GM18498 (cell line): Measurements from ENCODE around the gene RNASE13.

Experiments used
- ATAC-seq: cut with Tn5 transposase; IDR thresholded peaks from one replicate; pipeline ENCODE4 v1.9.1; 2021; ENCODE audit warnings: mild to moderate bottlenecking, moderate library complexity; ENCODE audit not compliant: unreplicated experiment

RNASE13 gene, protein sequence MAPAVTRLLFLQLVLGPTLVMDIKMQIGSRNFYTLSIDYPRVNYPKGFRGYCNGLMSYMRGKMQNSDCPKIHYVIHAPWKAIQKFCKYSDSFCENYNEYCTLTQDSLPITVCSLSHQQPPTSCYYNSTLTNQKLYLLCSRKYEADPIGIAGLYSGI

DNA sequence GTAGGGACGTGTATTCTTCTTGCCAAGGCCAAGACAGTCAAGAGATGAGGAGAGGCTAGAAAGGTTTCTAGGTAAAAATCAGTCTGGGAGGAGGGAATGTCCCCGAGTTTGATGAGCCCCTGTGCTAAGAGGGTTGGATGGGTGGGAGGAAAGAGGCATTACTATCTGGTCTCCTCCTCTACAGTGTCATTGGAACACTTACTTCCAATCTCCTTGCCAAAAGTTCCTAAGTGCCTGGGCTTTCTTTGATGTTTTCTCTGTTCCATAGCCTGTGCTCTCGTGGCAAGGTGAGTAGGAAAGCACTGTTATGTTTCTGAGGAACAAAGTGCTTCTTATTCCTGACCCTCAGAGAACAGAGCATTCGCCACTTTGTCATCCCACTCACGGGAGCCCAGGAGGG, at the start of gene RNASE13:
TSS of gene RNASE13 (minus strand) at position 101 of the 400 bp plus-strand sequence. CDS start 519 bp downstream, outside the sequence.
- no peak for ATAC-seq

DNA sequence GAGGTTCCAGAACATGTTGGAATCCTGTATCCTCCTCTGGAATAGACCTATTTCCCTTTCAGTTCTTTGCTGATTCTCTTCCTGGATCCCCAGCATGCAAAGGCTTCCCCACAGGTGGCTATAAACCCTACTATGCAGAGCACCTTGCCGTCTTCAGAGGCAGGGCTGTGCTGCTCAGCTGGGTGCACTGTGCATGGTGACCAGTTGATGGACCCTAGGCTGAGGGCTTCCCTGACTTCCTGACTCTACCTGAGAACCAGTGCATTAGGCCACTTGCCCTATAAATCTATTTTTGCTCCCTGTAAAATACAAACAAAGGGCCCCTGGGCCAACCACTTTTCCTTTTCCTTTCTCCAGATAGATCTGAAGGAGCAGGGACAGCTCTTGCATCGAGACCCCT, 49.8 kb upstream of the RNASE13 start:
- ATAC-seq = no peak

DNA sequence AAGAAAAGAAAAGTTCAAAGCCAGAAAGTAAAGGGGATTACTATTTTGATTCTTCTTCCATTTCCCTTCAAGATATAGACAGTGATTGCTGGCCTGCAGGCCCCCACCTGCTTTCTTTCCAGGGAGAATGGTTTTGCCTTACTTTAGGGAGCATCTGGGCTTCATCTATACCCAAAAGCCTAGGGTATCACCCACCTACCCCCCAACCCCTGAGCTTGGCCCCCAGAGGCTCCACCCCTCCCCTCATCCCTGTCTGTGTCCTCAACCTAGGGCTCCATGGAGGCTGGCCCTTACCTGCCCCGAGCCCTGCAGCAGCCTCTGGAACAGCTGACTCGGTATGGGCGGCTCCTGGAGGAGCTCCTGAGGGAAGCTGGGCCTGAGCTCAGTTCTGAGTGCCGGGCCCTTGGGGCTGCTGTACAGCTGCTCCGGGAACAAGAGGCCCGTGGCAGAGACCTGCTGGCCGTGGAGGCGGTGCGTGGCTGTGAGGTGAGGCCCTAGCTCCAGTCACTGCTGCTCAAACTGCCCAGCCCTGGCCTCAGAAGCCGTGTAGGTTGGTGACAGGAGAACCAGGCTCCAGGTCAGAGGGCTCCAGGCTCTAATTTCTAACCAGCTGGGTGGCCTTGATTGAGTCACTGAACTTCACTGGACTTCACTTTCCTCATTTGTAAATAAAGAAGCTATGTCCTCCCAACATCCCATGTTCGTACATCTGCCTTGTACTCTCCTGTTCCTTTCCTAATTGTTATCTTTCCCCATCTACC, 49.1 kb upstream of the RNASE13 start:
- no peak for ATAC-seq

DNA sequence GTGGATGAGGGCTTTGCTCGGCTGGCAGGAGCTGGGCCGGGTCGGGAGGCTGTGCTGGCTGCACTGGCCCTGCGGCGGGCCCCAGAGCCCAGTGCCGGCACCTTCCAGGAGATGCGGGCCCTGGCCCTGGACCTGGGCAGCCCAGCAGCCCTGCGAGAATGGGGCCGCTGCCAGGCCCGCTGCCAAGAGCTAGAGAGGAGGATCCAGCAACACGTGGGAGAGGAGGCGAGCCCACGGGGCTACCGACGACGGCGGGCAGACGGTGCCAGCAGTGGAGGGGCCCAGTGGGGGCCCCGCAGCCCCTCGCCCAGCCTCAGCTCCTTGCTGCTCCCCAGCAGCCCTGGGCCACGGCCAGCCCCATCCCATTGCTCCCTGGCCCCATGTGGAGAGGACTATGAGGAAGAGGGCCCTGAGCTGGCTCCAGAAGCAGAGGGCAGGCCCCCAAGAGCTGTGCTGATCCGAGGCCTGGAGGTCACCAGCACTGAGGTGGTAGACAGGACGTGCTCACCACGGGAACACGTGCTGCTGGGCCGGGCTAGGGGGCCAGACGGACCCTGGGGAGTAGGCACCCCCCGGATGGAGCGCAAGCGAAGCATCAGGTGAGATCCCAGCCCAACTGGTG, 47.0 kb upstream of the RNASE13 start:
- ATAC-seq = no peak

DNA sequence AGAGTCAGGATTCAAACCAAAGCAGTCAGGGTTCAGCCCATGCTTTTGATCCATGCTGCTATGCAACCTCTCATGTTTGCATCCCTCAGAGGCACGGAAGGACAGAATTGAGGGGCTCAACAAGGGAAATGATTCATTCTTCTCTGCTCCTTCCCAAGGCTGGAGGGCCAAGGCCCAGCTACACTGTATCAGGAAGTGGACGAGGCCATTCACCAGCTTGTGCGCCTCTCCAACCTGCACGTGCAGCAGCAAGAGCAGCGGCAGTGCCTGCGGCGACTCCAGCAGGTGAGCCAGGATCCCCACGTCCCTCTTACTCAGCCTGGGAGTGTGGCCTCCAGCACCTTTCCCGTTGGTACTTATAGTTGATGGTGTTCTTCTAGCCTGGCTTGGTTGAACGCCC, 44.1 kb upstream of the RNASE13 start:
- no peak for ATAC-seq

DNA sequence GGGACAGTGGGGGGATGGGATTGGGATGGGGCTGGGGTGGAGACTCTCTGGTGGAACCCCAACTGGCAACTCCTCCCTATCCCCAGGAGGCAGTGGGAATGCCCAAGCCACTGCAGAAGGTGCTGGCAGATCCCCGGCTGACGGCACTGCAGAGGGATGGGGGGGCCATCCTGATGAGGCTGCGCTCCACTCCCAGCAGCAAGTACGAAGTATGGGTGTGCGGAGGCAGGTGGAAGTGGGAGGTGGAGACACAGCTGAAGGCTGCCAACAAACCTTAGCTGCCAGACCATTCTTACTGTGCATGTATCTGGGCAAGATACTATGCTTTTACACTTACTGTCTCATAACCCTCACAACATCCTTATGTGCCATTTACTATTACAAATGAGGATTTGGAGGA, 43.7 kb upstream of the RNASE13 start:
- no peak for ATAC-seq

DNA sequence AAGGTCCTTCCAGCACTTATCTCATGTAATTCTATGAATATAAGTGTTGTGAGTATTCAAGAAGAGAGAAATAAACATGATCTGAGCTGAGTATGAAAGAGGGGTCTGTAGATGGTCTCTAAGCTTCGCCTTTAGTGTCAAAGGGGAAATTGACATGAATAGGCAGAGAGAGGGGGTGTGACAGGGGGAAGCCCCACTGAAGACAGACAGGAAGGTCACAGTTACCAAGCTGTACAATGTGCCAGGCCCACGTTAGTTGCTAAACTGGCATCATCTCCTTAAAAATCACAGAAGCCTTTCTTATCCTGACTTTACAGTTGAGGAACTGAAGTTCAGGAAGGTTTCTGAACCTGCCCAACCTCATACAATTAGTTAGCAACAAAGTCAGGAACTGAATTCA, 43.1 kb upstream of the RNASE13 start:
- no peak for ATAC-seq

DNA sequence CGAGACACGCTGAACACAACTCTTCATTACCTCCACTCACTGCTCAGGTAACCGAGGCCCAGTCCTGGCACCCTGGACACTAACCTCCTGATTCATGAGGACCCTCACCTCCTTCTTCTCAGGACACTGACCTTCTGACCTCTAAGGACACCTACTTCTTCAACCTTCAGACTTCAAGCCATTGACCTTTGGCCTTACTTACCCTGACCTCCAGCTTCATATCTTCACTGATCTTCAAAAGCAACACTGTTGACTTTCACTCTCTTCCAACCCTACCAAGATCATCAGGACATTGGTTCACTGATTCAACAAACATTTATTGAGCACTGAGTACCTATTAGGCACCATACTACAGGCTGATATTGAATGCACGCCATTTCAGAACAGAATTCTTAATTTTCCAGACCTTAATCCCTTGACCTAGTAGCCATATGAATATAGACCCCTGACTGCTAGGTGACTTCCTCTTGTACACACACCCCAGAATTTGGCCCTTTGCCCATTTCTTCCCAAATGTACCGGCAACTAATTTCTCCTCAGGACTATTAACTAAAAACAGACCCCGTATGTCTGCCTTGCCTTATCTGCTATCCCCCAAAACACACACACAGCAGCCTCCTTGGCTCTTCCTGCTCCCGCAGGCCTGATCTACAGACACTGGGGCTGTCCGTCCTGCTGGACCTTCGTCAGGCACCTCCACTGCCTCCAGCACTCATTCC, 41.3 kb upstream of the RNASE13 start:
- no peak for ATAC-seq

DNA sequence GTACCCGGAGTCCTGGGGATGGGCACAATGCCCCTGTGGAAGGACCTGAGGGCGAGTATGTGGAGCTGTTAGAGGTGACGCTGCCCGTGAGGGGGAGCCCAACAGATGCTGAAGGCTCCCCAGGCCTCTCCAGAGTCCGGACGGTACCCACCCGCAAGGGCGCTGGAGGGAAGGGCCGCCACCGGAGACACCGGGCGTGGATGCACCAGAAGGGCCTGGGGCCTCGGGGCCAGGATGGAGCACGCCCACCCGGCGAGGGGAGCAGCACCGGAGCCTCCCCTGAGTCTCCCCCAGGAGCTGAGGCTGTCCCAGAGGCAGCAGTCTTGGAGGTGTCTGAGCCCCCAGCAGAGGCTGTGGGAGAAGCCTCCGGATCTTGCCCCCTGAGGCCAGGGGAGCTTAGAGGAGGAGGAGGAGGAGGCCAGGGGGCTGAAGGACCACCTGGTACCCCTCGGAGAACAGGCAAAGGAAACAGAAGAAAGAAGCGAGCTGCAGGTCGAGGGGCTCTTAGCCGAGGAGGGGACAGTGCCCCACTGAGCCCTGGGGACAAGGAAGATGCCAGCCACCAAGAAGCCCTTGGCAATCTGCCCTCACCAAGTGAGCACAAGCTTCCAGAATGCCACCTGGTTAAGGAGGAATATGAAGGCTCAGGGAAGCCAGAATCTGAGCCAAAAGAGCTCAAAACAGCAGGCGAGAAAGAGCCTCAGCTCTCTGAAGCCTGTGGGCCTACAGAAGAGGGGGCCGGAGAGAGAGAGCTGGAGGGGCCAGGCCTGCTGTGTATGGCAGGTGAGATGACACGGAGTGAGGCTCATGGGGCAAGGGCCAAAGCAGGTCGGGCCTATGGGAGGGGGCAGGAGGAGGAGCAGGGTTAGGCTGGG, 40.0 kb upstream of the RNASE13 start:
- ATAC-seq = no peak

DNA sequence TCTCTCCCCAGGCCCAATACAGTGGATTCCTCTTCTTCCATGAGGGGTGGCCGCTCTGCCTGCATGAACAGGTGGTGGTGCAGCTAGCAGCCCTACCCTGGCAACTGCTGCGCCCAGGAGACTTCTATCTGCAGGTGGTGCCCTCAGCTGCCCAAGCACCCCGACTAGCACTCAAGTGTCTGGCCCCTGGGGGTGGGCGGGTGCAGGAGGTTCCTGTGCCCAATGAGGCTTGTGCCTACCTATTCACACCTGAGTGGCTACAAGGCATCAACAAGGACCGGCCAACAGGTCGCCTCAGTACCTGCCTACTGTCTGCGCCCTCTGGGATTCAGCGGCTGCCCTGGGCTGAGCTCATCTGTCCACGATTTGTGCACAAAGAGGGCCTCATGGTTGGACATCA, 39.3 kb upstream of the RNASE13 start:
- ATAC-seq = no peak

DNA sequence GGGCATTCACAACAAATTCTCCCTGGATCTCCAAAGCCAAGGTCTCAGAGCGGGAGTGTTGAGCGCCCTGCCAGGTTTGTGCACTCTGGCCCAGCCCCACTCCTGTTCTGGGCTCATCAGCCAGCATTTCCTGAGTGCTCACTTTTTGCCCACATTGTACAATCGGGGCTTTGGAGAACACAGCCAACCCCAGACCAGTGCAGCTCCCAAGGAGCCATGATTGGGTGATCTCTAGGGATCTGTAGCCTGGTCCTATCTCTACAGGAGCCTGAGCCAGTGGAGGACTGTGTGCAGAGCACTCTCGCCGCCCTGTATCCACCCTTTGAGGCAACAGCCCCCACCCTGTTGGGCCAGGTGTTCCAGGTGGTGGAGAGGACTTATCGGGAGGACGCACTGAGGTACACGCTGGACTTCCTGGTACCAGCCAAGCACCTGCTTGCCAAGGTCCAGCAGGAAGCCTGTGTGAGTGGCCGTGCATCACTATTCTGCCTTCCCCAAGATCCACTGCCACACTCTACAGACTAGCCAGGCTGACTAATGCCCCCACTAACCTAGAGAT, 38.3 kb upstream of the RNASE13 start:
- ATAC-seq = no peak

DNA sequence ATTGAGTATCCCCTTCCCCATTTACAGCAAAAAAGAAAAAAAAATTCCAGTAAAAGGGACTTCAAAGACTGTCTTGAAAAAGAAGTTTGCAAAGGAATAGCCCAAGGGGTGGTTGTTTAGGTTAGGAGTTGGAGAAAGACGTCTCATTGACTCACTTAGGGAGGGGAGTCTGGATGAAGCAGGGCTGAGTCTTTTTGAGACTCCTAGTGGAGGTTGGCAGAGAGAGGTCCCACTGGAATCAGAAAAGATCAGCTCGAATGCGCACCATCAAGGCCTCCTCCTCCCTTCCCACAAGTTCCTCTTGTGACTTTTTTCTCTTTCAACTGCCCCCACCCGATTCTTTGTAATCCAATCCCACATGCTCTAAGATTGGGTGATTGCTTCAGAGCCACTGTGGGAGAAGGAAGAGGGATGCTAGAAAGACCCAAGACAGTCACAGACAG, 37.4 kb upstream of the RNASE13 start:
- no peak for ATAC-seq

DNA sequence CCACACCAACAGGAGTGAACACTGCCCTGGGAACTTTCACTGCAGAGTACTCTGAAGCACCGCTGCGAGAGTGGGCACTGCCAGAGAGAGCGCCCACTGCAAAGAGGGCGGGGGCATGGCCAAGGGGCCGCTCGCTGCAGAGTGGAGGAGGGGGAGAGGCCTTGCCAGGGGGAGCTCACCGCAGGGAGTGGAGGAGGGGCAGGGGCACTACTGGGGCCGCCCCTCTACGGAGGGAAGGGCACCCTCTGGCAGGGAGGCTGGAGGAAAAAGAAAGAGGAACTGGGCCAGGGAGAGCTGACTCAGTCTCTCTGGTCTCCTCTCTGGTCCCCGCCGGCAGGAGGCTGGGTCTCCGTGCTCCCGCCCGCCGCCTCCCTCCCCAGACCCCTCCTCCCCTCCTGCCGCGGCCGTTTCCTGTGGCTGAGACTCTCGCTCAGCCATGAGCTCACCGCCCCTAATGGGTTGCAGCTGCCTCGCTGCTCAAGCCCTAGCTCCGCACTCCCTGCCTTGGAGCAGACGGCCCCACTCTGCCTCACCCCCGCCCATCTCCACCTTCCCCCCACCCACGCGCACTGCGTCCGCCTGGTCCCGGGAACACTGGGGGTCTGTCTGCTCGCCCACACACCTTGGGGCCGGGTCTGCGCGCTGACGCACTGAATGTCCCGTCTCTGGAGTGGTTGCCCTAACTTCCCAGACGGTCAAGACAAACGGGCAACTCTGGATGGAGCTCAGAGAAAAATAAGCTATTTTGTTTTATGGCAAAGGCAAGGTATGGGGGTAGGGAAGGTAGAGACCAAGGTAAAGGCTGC, 36.8 kb upstream of the RNASE13 start:
- peak; percentile 71 for ATAC-seq

DNA sequence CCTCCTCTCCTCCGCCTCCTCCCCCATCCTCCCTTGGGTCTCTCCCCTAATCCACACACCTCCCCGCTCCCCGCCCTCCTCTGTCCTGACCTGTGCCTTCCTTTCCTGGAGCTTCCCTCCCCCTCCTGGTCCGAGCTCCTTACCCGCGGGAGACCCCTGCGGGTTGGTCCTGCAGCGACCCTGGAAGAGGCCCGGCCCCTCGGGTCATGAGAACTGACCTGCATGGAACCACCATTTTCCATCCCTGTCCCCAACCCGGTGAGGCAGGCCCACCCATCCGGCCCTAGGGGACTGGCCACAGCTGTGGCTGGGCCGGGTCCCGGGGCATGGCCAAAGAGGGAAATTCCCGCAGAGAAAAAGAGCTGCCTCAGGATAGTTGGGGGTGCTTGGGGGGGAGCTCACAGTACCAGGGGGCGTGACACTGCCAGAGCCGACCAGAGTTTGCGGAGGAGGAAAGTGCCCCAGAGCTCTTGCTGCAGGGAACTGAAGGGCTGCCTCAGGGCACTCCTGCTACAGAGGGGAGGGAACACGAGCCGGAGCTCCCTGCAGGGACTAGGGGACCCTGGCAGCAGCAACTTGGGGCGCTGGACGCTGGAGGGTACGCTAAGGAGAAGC, 36.1 kb upstream of the RNASE13 start:
- peak; percentile 18 for ATAC-seq

DNA sequence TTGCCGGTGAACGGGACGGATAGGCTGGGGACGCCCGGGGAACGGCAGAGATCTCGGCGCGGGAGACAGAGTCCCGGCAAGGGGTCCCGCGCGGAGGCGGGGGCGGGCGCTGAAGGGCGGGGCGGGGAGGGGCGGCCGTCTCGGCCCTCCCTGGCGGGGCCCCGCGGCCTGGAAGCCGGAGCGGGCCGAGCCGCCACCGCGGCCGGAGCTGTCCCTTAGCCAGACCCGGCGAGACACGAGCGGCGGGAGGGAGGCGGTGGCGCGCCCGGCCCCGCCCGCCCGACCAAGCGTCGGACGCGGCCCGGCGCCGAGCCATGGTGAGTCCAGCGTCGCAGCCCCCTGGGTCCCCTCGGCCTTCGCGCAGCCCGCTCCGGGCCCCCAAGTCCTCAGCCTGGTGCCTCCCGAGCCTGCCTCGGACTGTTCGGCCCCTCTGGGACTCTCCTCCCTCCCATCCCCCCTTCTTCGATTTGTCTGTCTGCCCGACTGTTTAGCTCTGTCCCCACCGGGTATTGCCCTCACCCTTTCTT, 35.5 kb upstream of the RNASE13 start, which contains the start of gene ARHGEF40:
TSS of gene ARHGEF40 (plus strand) at position 222 of the 527 bp plus-strand sequence. CDS start at position 315, 93 bp downstream.
- no peak for ATAC-seq

DNA sequence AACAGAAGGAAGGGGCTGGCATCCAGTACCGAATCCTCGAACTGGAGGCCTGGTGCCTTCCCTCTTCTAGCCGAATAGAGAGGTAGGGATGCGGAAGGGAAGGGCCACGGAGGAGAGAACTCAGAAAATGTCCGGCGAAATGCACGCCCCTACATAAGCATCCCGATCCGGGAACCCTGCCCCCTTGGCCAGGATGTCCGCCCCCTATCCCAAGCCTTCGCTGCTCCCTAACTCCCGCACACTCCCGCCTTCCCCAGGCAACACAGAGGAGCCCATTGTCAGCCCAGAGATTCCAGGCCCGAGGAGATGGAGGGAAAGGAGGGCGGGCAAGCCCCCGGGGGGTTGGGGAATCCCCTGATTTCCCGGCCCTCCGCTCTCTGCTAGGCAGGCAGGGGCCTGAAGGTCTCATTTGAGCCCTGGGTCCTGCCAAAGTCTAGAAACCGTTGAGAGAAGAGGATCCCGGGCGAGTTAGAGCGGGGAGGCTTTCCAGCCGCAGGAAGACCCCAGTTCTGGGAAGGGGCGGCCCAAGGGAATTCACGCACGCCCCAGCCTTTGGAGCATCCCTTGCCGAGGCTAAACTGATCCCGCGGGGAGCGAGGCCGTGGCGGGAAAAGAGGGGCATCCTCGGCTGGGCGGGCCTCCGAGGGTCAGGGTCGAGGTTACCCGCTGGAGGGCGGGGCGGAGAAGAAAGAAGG, 34.9 kb upstream of the RNASE13 start:
- ATAC-seq = no peak

DNA sequence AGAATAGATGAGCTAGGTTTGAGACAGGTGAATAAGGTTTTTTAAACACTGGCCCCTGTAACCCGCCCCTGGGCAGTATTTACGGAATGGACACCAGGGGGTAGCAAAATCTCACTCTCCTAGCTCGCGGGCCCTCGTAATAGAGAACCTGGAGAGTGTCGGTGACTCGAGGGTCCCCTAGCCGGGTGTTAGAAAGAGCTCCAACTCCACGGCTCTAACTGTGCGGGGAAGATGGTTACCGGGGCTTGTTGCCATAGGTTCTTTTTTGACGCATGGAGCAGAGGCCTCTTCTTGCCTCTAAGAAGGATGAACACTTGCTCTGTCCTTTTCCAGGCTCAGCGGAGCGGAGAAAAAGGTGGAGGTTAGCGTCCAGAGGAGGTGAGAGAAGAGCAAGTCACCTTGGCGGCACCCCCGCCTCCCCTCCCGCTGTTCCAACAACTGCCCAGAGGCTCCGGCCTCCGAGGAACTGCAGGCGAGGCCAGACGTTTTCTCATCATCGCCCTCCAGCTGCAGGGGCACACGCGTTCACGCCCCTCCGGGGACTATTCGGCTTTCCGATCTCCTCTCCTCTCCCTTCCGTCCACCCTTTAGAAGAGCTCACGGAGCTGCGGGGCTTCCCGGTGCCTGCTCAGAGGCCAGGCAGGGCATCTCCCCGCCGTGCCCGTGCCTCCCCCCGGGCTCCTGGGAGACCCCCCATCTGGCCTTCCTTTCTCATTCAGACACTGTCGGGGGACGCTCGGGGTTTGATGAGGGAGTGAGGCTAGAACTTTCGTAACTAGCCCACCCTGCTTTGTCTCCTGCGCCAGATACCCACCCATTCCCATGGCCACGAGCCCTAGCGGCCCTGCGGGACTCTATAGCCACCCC, 34.1 kb upstream of the RNASE13 start:
- no peak for ATAC-seq
